GM12873 (cell line): ENCODE measurements around the gene TCAIM.

Experiments
- CTCF ChIP-seq: IDR thresholded peaks from 2 replicates; pipeline ENCODE4 v1.5.1; 2012; ENCODE audit warnings: low read depth, mild to moderate bottlenecking, moderate library complexity, low read length, control low read depth; ENCODE audit not compliant: insufficient read depth; ENCODE audit errors: missing control alignments

TCAIM gene

GRCh38 chr3:44375450-44375849, 36.9 kb downstream of the TCAIM start:
- TF ChIP-seq CTCF: no peak

- no peak for TF ChIP-seq CTCF
These were observed 48.8 kb downstream of the TCAIM start for GRCh38 chr3:44387404-44387803.

- TF ChIP-seq CTCF: no peak
These were observed 53.9 kb downstream of the TCAIM start for GRCh38 chr3:44392489-44392888.

DNA sequence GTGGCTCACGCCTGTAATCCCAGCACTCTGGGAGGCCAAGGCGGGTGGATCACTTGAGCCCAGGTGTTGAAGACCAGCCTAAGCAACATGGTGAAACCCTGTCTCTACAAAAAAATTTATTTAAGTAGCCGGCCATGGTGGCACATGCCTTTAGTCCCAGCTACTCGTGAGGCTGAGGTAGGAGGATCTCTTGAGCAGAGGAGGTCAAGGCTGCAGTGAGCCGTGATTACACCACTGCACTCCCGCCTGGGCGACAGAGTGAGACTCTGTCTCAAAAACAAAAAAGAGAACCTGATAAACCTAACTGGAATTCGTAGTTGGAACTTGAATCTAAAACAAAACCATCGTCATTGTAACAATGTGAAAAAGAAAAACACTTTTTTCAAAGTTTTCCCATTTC, 57.1 kb downstream of the TCAIM start:
- TF ChIP-seq CTCF: no peak

GRCh38 chr3:44396200-44397171, 57.9 kb downstream of the TCAIM start:
- no peak for TF ChIP-seq CTCF

DNA sequence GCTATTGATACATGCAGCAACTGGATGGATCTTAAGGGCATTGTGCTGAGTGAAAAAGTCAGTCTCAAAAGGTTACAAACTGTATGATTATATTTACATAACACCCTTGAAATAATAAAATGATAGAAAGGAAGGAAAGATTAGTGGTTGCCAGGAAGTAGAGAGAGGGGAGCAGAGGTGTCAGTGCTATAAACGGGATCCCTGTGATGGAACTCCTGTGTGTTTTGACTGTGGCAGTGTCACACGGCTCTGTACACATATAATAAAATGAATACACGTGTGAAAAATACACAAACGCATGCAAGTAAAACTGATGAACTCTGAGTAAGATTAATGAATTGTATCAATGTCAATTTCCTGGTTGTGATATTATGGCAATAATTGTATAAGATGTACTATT, 60.3 kb downstream of the TCAIM start:
- TF ChIP-seq CTCF: no peak

DNA sequence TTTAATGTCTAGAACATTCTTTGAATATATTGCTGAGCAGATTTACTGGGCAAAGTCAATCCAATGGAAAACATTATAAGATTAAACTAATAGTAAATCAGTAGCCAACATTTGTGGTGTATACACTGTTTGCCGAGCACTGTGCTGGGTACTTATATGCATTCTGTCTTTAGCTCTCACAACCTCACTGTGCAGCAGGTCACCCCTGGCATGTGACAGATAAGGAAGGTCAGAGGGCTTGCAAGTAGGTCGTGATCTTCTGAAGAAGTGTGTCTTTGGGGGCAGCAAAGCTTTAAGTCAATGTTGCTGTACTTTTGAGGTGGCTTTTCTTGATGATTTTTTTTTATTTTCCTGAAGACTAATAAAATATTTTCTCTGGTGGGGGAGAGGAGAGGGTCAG, 62.2 kb downstream of the TCAIM start:
- no peak for TF ChIP-seq CTCF
